Stimulated activated CD8-positive, alpha-beta memory T cell treated with anti-CD3 and anti-CD28 coated beads, Interleukin-15, amount 100 ng/mL, for 1 hour (primary cell): ENCODE data around the gene FARP2.
A peak's percentile ranks its signal among the peaks of the same experiment; 100 is the strongest.
"Not testable (repeated sequence)": the region's sequence is repeated elsewhere in the genome, so short reads cannot be mapped to it uniquely, and the experiment has no call there.

Source experiments
- DNase-seq: peaks from one replicate; pipeline ENCODE4 v3.0.0-alpha.2; 2020; ENCODE audit warnings: low read depth

Gene FARP2

GRCh38 chr2:241413501-241413900 lies 57.4 kb downstream of the FARP2 start:
- not testable (repeated sequence) for DNase-seq

- no peak for DNase-seq
These were observed 58.0 kb downstream of the FARP2 start for GRCh38 chr2:241413929-241414580.

DNA sequence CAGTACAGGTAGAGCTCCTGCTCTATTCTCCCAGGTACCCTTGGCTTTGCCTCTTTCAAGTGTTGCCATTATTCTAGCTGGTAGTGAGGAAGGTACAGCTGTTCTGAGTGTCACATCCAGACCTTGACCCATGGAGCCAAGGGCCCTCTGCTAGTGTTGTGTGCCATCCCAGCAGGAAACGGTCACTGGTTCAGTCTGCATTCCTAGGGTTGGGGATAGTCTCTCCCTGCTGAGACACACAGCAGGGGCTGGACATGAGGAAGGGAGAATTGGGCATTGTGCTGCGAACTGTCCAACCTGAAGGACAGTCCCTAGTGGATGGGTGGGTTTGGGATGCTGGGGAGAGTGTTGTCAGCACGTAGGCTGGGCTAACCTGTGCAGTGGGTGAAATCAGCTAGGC lies 59.1 kb downstream of the FARP2 start:
- DNase-seq = no peak

DNA sequence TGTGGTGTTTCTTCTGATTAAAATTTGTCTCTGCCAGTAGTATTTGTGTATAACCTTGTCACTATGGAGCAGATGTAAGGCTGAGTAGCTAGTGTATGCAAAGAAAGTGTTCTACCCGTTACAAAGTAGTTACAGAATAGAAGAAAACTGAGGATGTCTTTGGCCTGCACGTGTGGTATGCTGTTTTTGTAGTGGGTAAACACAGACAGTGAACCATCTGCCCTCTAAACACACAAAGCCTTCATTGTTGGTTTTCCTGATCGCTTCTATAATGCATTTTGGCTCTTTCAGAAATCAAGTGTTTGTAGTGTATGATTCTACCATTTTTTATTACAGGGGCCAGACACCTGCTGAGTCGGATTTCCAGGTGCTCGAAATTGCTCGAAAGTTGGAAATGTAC lies 61.5 kb downstream of the FARP2 start:
- DNase-seq = no peak

DNA sequence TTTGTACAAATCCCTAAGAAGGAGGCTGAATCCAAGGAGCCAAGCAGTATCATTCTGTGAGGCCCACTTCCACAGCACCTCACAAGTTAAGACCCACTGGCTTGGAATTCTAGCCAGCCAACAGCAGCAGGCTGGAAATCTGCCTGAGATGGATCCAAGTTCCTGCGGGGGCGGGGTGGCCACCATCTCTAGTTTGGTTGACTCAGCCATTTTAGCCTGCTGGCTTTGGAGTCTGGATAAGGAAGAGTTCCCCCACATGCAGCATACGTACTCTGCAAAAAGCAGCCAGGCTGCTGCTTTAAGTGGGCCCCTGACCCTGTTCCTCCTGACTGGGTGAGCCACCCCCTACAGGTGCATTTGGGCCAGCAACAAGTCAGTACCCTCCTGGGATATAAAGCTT lies 65.2 kb downstream of the FARP2 start:
- no peak for DNase-seq

GRCh38 chr2:241421942-241422341 lies 65.9 kb downstream of the FARP2 start:
- DNase-seq = not testable (repeated sequence)

DNA sequence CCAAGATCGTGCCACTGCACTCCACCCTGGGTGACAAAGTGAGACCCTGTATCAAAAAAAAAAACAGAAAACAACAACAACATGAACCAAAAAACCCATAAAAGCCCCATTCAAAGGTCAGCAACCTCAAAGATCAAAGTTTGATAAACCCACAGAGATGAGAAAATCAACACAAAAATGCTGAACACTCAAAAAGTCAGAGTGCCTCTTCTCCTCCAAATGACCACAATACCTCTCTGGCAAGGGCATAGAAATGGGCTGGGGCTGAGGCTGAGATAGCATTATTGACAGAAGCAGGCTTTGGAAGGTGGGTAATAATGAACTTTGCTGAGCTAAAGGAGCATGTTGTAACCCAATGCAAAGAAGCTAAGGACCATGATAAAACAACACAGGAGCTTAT lies 66.3 kb downstream of the FARP2 start:
- DNase-seq = no peak

GRCh38 chr2:241423489-241423888 lies 67.4 kb downstream of the FARP2 start:
- not testable (repeated sequence) for DNase-seq

- DNase-seq = no peak
These were observed 69.3 kb downstream of the FARP2 start for GRCh38 chr2:241425368-241425767.

DNA sequence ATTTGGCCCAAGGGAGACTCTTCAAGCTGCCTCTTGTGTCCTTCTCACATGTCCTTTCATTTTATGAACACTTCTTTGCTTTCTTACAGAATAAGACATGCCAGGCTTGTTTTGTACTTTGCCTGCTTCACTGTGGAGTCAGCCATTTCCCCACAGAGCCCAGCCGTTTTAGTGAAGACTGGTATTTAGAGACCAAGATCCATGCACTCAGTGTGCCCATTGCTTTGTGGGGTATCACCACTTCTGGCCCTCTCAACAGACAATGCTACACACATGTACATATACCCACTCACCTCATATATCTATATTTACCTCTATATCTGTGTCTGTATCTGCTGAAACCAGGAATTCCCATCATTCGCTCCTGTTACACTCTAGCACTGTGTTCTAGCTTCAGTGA lies 74.1 kb downstream of the FARP2 start:
- DNase-seq = no peak

DNA sequence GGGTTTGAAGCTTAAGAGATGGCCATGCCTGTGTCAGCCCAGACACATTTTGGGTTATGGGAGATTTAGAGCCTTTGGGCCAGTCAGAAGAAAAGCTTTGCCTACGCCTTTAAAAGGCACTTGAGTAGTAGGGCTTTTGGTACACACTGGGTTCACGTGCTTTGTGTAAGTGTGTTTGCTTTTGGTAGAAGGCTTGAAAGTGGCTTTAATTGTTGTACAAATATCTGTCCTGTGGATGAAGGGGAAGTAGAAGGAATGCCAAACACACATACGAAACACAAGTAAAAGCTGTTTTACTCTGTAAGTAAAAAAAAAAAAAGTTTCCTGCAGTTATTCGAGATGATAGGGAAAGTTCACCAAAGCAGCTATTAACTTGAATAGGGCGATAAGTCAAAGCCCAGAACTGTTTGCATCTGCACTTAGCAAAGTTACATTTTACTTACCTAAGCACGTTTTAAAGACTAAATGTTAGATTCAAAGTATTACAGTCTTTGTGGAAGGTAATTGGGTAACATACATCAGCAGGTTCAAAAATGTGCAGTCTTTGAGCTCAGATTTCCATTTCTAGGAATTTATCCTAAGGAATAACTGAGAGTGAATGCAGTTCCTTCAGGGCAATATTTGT lies 76.9 kb downstream of the FARP2 start:
- no peak for DNase-seq

DNA sequence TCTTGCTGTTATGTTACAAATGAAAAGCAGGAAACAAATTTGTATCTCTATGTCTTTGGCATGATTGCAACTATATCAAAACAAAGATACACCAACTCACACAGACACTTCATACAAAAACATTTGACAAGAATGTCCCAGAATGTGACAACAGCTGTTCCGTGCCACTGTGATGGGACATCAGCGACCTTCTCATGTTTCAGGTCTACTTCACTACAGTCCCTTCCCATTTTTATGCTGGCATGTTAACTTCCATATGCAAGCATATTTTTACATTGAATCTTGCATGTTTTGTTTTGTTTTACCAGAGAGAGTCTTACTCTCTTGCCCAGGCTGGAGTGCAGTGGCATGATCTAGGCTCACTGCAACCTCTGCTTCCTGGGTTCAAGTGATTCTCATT lies 81.1 kb downstream of the FARP2 start:
- no peak for DNase-seq

DNA sequence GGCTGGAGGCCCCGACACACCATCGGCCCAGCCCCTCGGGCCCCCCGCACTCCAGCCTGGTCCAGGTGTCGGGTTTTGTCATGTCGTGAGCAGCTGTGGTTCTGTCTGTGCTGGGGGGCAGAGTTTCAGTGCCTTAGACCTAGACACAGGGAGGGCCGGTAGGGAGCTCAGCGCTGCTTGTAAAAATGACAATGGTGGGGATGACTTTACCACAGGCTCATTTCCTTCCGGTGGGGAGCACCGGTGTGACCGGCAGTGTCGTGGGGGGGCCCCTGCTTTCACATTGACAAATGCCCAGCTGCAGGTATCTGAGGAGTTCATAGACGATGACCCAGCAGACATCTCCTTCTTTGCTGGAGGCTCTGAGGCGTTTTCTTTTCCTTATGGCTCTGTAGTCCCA lies 85.4 kb downstream of the FARP2 start:
- no peak for DNase-seq

DNA sequence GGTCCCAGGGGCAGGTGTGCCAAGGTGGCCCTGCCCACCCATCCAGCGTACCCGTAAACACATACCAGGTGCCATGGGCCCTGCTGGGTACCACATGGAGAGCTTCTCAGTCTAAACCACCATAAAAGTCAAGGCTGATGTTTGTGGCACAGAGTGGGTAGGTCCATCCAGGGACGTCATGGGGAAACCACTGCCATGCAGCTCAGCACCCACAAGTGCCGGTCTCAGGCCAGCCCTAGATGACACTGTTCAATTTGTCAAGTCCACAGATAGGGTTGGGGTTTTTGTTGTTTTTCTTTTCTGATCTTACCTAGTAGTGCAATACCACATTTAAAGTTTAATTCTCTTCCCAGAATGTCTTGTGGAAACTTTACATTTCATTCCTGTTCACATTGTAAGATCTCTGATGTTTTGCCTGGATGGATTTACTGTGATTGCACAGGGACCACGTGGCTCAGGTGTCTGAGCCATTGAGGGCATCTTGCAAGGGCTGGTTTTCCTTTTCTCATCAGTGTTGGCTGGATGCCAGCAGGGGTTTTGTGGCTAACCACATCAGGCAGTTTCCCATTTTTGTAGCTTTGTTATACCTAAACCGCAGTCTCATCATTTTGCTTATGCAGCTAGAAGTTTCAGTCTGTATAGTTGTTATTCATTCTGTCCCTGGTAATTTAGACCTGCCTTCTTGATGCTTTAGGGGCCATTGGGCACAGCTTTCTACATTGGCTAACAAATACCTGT lies 87.6 kb downstream of the FARP2 start:
- DNase-seq = peak; percentile 87

DNA sequence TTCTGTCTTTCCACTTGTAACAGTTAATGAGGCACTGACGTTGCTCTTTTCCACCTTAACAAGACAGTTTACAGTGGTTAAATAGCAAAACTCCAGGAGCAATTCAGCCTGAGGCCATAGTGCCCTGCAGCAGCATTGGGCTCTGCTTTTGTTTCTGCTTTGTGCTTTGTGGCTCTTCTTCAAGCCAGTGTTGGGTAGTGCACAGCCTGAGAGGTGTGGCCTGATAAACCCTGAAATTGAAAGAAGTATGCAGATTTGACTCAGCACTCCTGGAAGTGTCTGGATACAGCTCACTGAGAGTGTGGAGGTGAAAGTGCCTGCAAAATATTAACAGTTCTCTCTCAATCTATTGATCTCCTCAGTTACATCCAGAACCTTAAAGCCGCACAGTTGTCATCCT lies 89.3 kb downstream of the FARP2 start:
- DNase-seq = no peak

DNA sequence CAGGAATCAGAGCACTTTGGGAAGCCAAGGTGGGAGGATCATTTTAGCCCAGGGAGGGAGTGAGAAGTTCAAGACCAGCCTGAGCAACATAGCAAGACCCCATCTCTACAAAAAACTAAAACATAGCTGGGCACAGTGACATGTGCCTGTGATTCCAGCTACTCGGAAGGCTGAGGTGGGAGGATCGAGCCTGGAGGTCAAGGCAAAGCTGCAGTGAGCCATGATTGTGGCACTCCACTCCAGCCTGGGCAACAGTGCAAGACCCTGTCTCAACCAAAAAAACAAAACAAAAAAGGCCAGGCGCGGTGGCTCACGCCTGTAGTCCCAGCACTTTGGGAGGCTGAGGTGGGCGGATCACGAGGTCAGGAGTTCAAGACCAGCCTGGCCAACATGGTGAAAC lies 94.0 kb downstream of the FARP2 start:
- DNase-seq = not testable (repeated sequence)

DNA sequence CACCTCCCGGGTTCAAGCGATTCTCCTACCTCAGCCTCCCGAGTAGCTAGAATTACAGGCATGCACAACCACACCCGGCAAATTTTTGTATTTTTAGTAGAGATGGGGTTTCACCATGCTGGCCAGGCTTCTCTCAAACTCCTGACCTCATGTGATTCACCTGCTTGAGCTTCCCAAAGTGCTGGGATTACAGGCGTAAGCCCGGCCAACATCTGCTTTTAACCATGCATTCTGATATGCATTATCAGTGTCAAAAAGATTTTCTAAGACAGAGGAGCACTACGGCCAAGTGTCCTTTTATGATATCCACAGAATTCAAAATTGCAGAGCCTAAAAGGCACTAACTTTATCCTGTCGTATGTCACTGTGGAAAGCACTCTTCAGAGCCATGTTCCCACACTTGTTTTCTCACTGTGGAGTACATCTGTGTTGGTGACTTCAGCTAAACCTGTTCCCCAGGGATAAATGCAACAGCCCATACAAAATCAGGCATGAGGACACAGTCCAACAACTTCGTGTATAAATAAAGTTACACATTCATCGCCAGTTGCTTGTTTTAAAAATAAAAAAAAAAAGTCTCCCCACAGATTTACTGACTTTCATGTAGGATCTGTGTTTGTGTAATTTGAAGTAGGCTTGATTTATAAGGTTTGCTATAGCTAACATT lies 95.9 kb downstream of the FARP2 start:
- DNase-seq = no peak

GRCh38 chr2:241453919-241454318 lies 97.8 kb downstream of the FARP2 start:
- DNase-seq = not testable (repeated sequence)

GRCh38 chr2:241454837-241455485 lies 98.9 kb downstream of the FARP2 start:
- DNase-seq = no peak

- no peak for DNase-seq
These were observed 100.5 kb downstream of the FARP2 start for GRCh38 chr2:241456546-241456945.

DNA sequence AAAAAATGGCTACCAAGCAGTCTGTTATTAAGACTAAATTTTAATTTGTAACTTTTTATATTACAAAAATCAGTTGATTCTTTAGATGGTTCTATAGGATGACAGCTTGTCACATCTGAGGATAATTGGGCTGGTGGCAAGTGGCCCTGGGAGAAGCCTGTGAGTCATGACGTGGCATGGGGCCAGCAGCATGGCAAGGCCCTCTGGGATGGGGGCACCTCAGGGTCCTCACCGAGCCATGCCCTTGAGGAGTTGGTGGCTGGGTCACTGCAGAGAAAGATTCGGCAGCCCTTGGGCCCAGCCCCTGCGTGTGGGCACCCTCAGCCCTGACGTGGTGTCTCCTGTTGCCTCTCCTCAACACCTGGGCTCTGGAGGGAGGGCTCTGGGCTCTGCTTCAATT lies 102.6 kb downstream of the FARP2 start:
- DNase-seq = no peak

- no peak for DNase-seq
These were observed 103.4 kb downstream of the FARP2 start for GRCh38 chr2:241459520-241459919.
